Left ventricle myocardium inferior (tissue), 1 donor: ENCODE results near the gene FRMD4A. TPM values are rescaled to one million over a fixed set of nuclear protein-coding genes. Genes with fewer than 3 reads are reported as not detected.

ENCODE experiments used
- DNase-seq: peaks from one replicate; pipeline ENCODE4 v3.0.0-alpha.2; 2020
- H3K27ac ChIP-seq: fragments of 200-600 bp; replicated peaks from 2 replicates; pipeline ENCODE4 v1.8.0; 2021
- H3K27me3 ChIP-seq: fragments of 200-600 bp; 2 replicates; pipeline ENCODE4 v1.8.0; 2021; ENCODE audit warnings: low read depth
- H3K36me3 ChIP-seq: fragments of 200-600 bp; 2 replicates; pipeline ENCODE4 v1.8.0; 2021
- H3K4me1 ChIP-seq: fragments of 200-600 bp; 2 replicates; pipeline ENCODE4 v1.8.0; 2021
- H3K4me3 ChIP-seq: fragments of 200-600 bp; 2 replicates; pipeline ENCODE4 v1.8.0; 2021; ENCODE audit warnings: mild to moderate bottlenecking, moderate library complexity
- H3K9me3 ChIP-seq: fragments of 200-600 bp; replicated peaks from 2 replicates; pipeline ENCODE4 v1.8.0; 2021
- intact Hi-C: fragments of 100-400 bp; cut with micrococcal nuclease; formaldehyde crosslinking; loops from one replicate; pipeline ENCODE4 v1.11.0; 2022
- total RNA-seq: library from RNA; stranded (reverse); fragmentation: NEBNext Ultra II Directional; extraction: Animal tissue kit (Norgen Biotek cat#: 25700); gene quantifications from one replicate; pipeline ENCODE4 v1.2.1, GENCODE V29; 2021
- TF ChIP-seq, protein P1 (sequence below): fragments of 200-600 bp; IDR thresholded peaks from 2 replicates; pipeline ENCODE4 v1.8.0; 2021; ENCODE audit warnings: antibody characterized with exemption, mild to moderate bottlenecking, borderline replicate concordance
- donor health status: DM: no; HTN: yes; CAD: no; lungs with severe emphysema.

Gene FRMD4A
- total RNA-seq, 1 donor from 2014 or later: 26.1 TPM

DNA sequence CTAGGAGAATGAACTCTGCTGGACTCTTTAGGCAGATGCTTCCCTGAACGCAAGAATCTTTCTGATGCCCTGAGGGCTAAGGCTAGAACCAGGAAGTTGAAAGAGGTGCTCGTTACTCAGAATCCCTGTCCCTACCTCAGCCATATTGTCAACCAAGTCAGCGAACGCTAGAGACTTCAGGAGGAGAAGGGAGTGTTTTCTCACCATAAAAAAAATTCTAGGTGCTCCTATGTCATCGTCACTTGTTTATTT lies 384.6 kb downstream of the FRMD4A start:
- intact Hi-C loops: no loop called here
- Histone ChIP-seq H3K9me3 (no peaks in the 10 kb centered on the region), H3K36me3 (no peaks in the 10 kb centered on the region), H3K4me3 (no peak overlapping the region), H3K4me1 (peaks cover 33% of the 10 kb centered on the region), H3K27me3 (no peaks in the 10 kb centered on the region), H3K27ac (peak overlapping the region; percentile 59)
- TF ChIP-seq, protein P1, sequence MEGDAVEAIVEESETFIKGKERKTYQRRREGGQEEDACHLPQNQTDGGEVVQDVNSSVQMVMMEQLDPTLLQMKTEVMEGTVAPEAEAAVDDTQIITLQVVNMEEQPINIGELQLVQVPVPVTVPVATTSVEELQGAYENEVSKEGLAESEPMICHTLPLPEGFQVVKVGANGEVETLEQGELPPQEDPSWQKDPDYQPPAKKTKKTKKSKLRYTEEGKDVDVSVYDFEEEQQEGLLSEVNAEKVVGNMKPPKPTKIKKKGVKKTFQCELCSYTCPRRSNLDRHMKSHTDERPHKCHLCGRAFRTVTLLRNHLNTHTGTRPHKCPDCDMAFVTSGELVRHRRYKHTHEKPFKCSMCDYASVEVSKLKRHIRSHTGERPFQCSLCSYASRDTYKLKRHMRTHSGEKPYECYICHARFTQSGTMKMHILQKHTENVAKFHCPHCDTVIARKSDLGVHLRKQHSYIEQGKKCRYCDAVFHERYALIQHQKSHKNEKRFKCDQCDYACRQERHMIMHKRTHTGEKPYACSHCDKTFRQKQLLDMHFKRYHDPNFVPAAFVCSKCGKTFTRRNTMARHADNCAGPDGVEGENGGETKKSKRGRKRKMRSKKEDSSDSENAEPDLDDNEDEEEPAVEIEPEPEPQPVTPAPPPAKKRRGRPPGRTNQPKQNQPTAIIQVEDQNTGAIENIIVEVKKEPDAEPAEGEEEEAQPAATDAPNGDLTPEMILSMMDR: no peak
- DNase-seq: no peak

DNA sequence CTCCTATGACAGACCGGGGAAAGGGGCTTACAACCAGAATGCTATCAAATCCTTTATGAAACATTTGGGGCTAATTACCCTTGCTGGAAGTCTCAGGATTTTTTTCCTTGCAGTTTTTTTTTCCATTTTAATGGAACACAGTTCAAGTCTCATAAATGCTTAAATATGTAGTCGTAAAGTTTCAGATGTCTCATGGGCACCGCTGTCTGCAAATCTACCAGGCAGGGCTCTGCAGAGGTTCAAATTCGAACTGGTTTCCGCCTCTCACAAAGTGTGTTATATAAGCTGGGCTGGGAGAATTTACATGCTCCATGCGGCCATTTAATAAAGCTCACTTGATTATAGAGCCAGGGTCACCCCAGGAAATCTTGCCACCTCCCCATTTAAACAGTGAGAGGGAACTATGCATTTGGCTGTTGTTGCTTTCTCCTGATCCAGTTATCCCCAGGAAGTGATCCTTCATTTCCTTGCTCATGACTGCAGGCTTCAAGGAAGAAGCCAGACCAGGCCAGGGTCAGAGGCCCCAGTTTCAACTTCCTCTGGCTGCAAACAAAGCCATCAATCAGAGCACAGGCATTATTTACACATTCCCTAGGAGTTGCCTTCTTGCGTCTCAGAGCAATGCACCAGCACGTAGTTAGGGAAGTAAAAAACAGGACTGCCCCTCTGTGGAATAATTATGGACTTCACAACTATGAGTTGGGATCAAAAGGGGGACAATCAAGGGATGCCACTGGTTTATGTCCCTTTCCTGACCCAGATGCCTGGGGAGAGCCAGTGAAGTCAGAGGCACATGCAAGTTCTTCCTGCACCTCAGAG lies 385.1 kb downstream of the FRMD4A start:
- H3K27ac ChIP-seq: peak overlapping the region; percentile 59
- TF ChIP-seq, protein P1: no peak
- DNase-seq: no peak
- H3K4me3 ChIP-seq: no peak overlapping the region
- H3K4me1 ChIP-seq: peaks cover 33% of the 10 kb centered on the region
- H3K9me3 ChIP-seq: no peaks in the 10 kb centered on the region
- intact Hi-C loops: no loop called here
- H3K27me3 ChIP-seq: no peaks in the 10 kb centered on the region
- no peaks in the 10 kb centered on the region for H3K36me3 ChIP-seq

DNA sequence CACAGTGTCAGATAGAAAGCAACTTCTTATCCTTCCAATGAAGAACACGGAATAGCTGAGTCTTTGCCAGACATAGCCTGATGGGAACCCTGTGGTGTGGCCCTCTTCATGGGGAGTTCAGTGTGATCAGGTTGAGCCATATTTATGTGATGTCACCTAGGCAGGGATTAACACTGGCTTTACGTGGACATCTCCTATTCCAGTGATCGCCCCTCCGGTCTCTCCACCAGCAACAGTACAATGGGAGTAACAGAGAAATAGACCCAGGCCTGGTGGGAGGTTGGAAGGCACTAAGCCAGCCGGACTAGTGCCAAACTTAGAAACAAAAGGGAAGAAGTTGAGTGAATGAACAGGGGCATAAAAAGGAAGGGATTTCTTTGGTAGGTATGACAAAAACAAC lies 385.9 kb downstream of the FRMD4A start:
- DNase-seq: no peak
- Histone ChIP-seq H3K4me1 (peaks cover 32% of the 10 kb centered on the region), H3K9me3 (no peaks in the 10 kb centered on the region), H3K27ac (peak overlapping the region; percentile 59), H3K27me3 (no peaks in the 10 kb centered on the region), H3K4me3 (no peak overlapping the region), H3K36me3 (no peaks in the 10 kb centered on the region)
- TF ChIP-seq, protein P1: no peak
- intact Hi-C loops: no loop called here

DNA sequence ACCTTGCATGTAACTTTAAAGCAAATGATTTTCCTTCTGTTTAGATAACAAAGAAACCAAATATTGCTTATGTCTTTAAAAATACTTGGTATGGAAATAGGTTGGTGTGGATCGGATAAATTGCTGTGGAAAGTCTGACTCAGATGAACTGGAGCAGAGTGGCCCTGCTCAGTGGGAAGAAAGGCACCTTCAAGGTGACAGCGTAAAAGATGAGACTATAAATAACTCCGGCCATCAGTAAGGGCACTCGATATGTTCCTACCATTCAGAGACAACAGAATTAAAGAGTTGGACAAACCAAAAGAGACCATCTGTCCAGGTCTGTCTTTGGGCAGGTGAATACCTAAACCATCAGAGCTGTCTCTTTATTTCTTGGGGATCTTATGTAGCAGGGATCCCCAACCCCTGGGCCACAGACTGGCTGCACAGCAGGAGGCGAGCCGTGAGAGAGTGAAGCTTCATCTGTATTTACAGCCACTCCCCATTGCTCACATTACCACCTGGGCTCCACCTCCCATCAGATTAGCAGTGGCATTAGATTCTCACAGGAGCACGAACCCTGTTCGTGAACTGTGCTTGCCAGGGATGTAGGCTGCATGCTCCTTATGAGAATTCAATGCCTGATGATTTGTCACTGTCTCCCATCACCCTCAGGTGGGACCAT lies 386.9 kb downstream of the FRMD4A start:
- DNase-seq: no peak
- Histone ChIP-seq H3K27me3 (no peaks in the 10 kb centered on the region), H3K9me3 (no peaks in the 10 kb centered on the region), H3K4me3 (no peak overlapping the region), H3K4me1 (peaks cover 35% of the 10 kb centered on the region), H3K27ac (no peak overlapping the region), H3K36me3 (no peaks in the 10 kb centered on the region)
- intact Hi-C loops: no loop called here
- TF ChIP-seq, protein P1: no peak

DNA sequence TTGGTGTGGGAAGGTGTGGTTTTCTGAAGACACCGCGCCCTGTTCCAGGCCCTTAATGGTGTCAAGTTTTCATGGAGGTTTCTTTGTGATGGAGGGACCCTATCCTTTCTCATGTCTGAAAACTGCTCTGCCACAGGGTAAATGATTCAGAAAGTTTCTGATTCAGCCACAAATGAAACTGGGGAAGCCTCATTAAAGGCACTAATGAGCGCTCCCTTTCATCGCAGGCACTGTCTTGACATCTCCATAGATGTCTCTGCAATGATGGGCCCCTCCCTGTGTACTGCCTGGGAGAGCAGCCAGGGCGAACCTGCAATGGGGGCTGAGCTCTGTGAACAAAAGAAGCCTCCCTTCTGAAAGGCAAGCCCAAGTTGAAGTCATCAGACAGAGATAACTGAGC lies 388.7 kb downstream of the FRMD4A start:
- no peaks in the 10 kb centered on the region for H3K9me3 ChIP-seq
- intact Hi-C loops: no loop called here
- no peak overlapping the region for H3K27ac ChIP-seq
- no peaks in the 10 kb centered on the region for H3K36me3 ChIP-seq
- no peaks in the 10 kb centered on the region for H3K27me3 ChIP-seq
- TF ChIP-seq, protein P1: no peak
- H3K4me1 ChIP-seq: peaks cover 35% of the 10 kb centered on the region
- no peak overlapping the region for H3K4me3 ChIP-seq
- DNase-seq: no peak
